ENCODE results near the gene ABCC1.

DNA sequence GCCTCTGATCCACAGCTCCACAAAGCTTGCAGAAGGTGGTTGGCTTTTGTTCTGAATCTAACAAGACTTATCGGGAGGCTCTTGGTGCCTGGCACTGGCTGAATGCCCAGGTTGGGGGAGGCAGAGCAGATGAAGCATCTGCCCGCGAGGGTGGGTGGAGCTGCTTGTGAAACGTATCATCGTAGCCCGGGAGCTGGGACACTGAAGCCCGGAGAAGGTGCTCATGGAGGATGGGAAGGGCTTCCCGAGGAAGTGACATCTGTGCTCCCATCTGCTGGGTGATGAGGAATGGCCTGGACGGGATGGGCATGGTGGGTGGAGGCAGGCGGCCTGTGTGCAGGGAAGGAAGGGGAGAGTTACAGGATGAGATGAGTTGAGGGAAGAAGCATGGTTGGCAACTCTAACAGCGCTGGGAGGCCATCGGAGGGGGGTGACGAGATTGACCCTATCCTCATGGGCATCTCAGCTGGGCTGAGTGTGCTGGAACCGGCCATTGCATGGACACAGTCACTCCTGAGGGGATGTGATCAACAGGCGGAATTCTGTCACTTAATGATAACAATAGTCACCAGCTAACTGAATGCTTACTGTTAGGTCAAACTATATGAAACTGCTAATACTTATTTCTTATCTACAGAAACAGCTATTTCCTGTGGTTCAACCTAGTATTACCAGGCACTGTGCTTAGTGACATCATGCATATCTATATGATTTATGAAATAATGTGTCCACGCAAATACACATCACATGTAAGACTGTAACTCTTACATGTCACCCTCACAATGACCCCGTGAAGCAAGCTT lies 171.2 kb downstream of the ABCC1 start:
- no peak for TF ChIP-seq POLR2A (IDR thresholded peaks at IDR 0.05)
- TF ChIP-seq CTCF (IDR thresholded peaks at IDR 0.05 in 4 of 5, conservative IDR thresholded peaks at IDR 0.05 in 1 of 5), result no peak
